BJ (cell line): ENCODE data around the gene UBR7. TPM values are rescaled to one million over a fixed set of nuclear protein-coding genes. Genes with fewer than 3 reads are reported as not detected.
A peak's percentile ranks its signal among the peaks of the same experiment; 100 is the strongest.

ENCODE experiments used
- CTCF ChIA-PET: fragments of 350-600 bp; formaldehyde crosslinking; extraction: SDS; loops from one replicate; lab custom pipeline; 2021; ENCODE audit warnings: antibody characterized with exemption, inconsistent platforms; lab: Yijun Ruan, JAX
- POLR2A ChIA-PET: fragments of 300-600 bp; sonication (Branson Sonifier 250); formaldehyde crosslinking; extraction: SDS; loops from one replicate; lab custom pipeline; 2021; ENCODE audit warnings: antibody characterized with exemption; lab: Charles Lee
- DNase-seq: peaks from one replicate; pipeline ENCODE4 v3.0.0-alpha.2; 2011; ENCODE audit warnings: low read depth
- H3K27me3 ChIP-seq: 2 replicates; pipeline ENCODE4 v1.6.0; 2011; ENCODE audit warnings: low read length; ENCODE audit not compliant: control insufficient read depth, insufficient read depth
- H3K36me3 ChIP-seq: 2 replicates; pipeline ENCODE4 v1.5.1; 2011; ENCODE audit warnings: low read length; ENCODE audit not compliant: control insufficient read depth, insufficient read depth
- H3K4me3 ChIP-seq: 2 replicates; pipeline ENCODE4 v1.5.1; 2011; ENCODE audit warnings: low read depth, mild to moderate bottlenecking, control low read depth, low read length
- polyA plus RNA-seq: library from polyadenylated mRNA; depleted of rRNA; stranded (reverse); fragments of >200 nt; gene quantifications from 2 replicates; pipeline ENCODE4 v1.2.3, GENCODE V29; 2011
- TF ChIP-seq, protein P1 (sequence below): IDR thresholded peaks from 2 replicates; pipeline ENCODE4 v1.5.1; 2011; ENCODE audit warnings: low read depth, mild to moderate bottlenecking, control low read depth, inconsistent platforms, low read length, moderate library complexity; ENCODE audit not compliant: insufficient read depth

The UBR7 gene
- polyA plus RNA-seq, 1 experiment = 30.3 TPM

DNA sequence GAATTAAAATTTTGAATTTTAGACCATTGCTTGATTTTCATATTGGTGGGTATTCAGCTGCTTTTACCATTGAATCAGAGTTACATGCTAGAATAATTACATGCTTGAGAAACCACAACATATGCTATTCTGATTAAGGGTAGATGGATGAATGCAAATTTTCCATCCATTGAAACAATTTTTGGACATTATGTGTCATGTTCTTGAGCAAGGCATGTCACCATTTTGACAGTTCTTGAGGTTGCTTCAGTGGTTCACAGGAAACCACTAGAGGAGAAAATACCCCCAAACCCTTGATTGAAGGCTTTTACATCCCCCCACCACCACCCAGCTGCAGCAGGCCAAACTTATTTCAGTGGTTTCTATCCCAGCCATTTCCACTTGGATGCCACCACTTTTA lies 13.5 kb downstream of the UBR7 start:
- TF ChIP-seq, protein P1, sequence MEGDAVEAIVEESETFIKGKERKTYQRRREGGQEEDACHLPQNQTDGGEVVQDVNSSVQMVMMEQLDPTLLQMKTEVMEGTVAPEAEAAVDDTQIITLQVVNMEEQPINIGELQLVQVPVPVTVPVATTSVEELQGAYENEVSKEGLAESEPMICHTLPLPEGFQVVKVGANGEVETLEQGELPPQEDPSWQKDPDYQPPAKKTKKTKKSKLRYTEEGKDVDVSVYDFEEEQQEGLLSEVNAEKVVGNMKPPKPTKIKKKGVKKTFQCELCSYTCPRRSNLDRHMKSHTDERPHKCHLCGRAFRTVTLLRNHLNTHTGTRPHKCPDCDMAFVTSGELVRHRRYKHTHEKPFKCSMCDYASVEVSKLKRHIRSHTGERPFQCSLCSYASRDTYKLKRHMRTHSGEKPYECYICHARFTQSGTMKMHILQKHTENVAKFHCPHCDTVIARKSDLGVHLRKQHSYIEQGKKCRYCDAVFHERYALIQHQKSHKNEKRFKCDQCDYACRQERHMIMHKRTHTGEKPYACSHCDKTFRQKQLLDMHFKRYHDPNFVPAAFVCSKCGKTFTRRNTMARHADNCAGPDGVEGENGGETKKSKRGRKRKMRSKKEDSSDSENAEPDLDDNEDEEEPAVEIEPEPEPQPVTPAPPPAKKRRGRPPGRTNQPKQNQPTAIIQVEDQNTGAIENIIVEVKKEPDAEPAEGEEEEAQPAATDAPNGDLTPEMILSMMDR = no peak
- no peak for DNase-seq
- CTCF ChIA-PET = interaction anchor here (1.0 to 2.0 kb wide), 3 partner anchors 11 to 16 kb away, joined by 3 to 7 read pairs (median 3); partner anchors contain the start of genes GON7 and UBR7
- POLR2A ChIA-PET = no interaction called here
- peaks cover 5% of the 10 kb centered on the region for H3K36me3 ChIP-seq
- H3K27me3 ChIP-seq = no peaks in the 10 kb centered on the region
- no peak overlapping the region for H3K4me3 ChIP-seq

DNA sequence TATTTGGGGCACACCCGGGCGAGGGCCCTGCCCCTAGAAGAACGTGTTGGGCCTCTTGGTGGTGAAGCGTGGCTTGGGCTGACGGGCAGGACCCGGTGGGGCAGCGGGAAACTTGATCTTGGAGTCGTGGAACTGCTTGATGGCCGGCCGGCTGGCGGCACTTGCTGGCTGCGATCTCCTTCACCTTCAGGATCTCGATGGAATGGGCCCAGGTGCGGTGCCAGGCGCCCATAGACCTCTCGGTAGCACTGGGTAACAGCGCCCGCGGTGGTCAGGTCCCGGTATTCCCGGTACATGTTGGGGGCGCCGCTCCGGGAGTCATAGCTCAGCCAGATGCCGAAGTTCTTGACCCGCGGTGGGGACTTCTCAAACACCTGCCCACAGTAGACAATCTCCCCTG lies 16.5 kb downstream of the UBR7 start:
- H3K36me3 ChIP-seq = peaks cover 3% of the 10 kb centered on the region
- H3K4me3 ChIP-seq = no peak overlapping the region
- no peak for DNase-seq
- ChIA-PET POLR2A (no interaction called here), CTCF (no interaction called here)
- H3K27me3 ChIP-seq = no peaks in the 10 kb centered on the region
- TF ChIP-seq, protein P1 = no peak

DNA sequence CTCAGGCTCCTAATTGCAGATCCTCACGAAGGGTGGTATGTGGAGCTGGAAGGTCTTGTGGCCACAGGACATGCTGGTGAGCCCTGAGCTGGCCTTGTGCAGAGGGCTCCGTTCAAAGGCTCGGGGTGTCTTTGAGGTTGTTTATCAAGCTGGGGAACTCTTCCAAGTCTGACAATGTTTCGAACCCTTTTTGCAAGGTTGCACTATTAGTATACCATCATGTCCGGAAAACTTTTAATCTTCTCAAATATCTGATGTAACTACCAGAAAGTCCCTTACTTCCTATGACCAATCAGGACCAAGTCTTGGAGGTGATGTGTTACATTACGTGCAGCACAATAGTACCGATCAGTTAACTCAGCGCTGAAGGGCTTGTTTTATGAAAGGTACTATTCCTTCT lies 21.5 kb downstream of the UBR7 start:
- TF ChIP-seq, protein P1 = no peak
- ChIA-PET POLR2A (no interaction called here), CTCF (no interaction called here)
- DNase-seq = no peak
- Histone ChIP-seq H3K4me3 (no peak overlapping the region), H3K36me3 (no peaks in the 10 kb centered on the region; the same call in 1 of the 2 replicates), H3K27me3 (no peaks in the 10 kb centered on the region)

DNA sequence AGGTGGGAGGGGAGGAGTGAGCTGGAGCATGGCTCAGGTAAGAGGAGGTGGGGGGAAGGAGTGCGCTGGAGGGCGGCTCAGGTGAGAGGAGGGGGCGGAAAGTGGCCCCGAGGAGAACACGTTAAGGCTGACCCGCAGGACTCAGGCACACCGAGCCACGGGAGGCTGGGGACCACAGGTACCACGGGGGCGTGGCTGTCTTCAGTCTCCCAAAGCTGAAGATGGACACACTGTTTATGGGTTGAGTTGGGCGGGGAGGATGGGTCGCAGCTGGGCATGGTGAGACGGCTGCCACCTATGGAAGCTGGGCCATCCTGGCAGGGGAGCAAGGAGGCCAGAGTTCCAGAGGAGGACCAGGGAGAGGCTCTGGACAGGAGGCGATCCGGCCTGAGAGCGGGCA lies 23.5 kb downstream of the UBR7 start:
- Histone ChIP-seq H3K36me3 (no peaks in the 10 kb centered on the region; the same call in 1 of the 2 replicates), H3K4me3 (no peak overlapping the region; the same call in 1 of the 2 replicates), H3K27me3 (no peaks in the 10 kb centered on the region)
- TF ChIP-seq, protein P1 = no peak
- no peak for DNase-seq
- ChIA-PET POLR2A (no interaction called here), CTCF (interaction anchor here (0.9 to 1.4 kb wide), 2 partner anchors 11 to 23 kb away, joined by 3 to 4 read pairs; partner anchors contain the start of gene UBR7)

DNA sequence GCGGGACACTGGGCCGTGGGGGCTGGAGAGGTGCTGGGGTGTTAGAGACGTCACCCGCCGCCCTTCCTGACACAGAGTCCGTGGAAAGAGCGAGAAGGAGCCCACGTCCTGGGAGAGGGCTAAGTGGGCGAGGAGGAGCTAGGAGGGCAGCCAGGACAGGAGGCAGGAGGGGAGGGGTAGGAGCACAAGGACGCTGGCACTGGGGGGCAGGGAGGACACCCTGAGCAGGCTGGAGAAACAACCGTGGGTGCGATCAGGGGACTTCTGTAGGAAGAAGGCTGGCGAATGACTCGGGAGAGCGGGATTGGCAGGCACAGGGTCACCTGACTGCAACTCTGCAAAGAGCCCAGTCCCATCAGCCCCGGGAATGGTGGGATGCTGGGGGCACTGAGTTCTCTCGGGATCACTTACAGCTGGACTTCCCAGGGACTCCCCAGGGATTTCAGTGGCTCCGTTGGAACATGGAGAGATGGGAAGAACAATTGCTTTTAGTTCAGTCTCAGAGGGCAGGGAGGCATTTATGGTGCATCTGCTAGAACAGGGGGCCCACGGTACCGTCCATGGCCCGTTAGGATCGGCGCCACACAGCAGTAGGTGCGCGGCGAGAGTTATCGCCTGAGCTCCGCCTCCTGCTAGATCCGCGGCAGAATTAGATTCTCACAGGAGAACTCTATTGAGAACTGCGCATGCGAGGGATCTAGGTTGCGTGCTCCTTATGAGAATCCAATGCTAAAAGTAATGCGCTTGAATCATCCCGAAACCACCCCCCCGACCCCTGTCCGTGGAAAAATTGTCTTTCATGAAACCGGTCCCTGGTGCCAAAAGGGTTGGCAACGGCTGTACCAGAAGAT lies 24.3 kb downstream of the UBR7 start:
- ChIA-PET POLR2A (no interaction called here), CTCF (interaction anchor here (0.9 to 1.4 kb wide), 3 partner anchors 11 to 24 kb away, joined by 3 to 4 read pairs (median 3); partner anchors contain the start of gene UBR7)
- no peaks in the 10 kb centered on the region; the same call in 1 of the 2 replicates for H3K36me3 ChIP-seq
- TF ChIP-seq, protein P1 = no peak
- peak overlapping the region; percentile 48 for H3K4me3 ChIP-seq
- no peaks in the 10 kb centered on the region for H3K27me3 ChIP-seq
- DNase-seq = peak; percentile 10
